ENCODE data around the gene FAF1.
"Not testable (repeated sequence)": the region's sequence is repeated elsewhere in the genome, so short reads cannot be mapped to it uniquely, and the experiment has no call there.

FAF1 gene

GRCh38 chr1:50901872-50902271, 58.2 kb downstream of the FAF1 start:
- H3K36me3 Mint-ChIP-seq (ENCODE audit: low read depth), result no peaks in the 10 kb centered on the region
- no peak for TF ChIP-seq CTCF (IDR thresholded peaks at IDR 0.05; ENCODE audit: unreplicated experiment in 3 of 3)
- H3K4me1 Mint-ChIP-seq, result no peaks in the 10 kb centered on the region
- H3K4me3 Mint-ChIP-seq, result no peak overlapping the region
- H3K9me3 Mint-ChIP-seq, result peaks cover 16% of the 10 kb centered on the region
- H3K27ac Mint-ChIP-seq, result no peak overlapping the region
- H3K27me3 Mint-ChIP-seq (ENCODE audit: low read depth), result no peaks in the 10 kb centered on the region

- peaks cover 15% of the 10 kb centered on the region for H3K36me3 Mint-ChIP-seq (ENCODE audit: low read depth)
- H3K27ac Mint-ChIP-seq, result no peak overlapping the region
- peaks cover 29% of the 10 kb centered on the region for H3K9me3 Mint-ChIP-seq
- TF ChIP-seq CTCF (IDR thresholded peaks at IDR 0.05; ENCODE audit: unreplicated experiment in 3 of 3), result no peak
- no peaks in the 10 kb centered on the region for H3K27me3 Mint-ChIP-seq (ENCODE audit: low read depth)
- no peaks in the 10 kb centered on the region for H3K4me1 Mint-ChIP-seq
- no peak overlapping the region for H3K4me3 Mint-ChIP-seq
These were observed 61.3 kb downstream of the FAF1 start for GRCh38 chr1:50898773-50899172.

- H3K27me3 Mint-ChIP-seq (ENCODE audit: low read depth), result no peaks in the 10 kb centered on the region
- TF ChIP-seq CTCF (IDR thresholded peaks at IDR 0.05; ENCODE audit: unreplicated experiment in 3 of 3), result no peak
- H3K27ac Mint-ChIP-seq, result no peak overlapping the region
- H3K4me3 Mint-ChIP-seq, result no peak overlapping the region
- peaks cover 58% of the 10 kb centered on the region for H3K9me3 Mint-ChIP-seq
- H3K36me3 Mint-ChIP-seq (ENCODE audit: low read depth), result peaks cover 37% of the 10 kb centered on the region
- H3K4me1 Mint-ChIP-seq, result no peaks in the 10 kb centered on the region
These were observed 65.7 kb downstream of the FAF1 start for GRCh38 chr1:50894340-50894739.

GRCh38 chr1:50893466-50893865, 66.6 kb downstream of the FAF1 start:
- no peak overlapping the region for H3K27ac Mint-ChIP-seq
- H3K27me3 Mint-ChIP-seq (ENCODE audit: low read depth), result no peaks in the 10 kb centered on the region
- H3K36me3 Mint-ChIP-seq (ENCODE audit: low read depth), result peaks cover 37% of the 10 kb centered on the region
- no peak for TF ChIP-seq CTCF (IDR thresholded peaks at IDR 0.05; ENCODE audit: unreplicated experiment in 3 of 3)
- no peaks in the 10 kb centered on the region for H3K4me1 Mint-ChIP-seq
- H3K9me3 Mint-ChIP-seq, result peaks cover 59% of the 10 kb centered on the region
- no peak overlapping the region for H3K4me3 Mint-ChIP-seq

GRCh38 chr1:50887555-50887954, 72.5 kb downstream of the FAF1 start:
- H3K27ac Mint-ChIP-seq; H3K4me1 Mint-ChIP-seq; H3K4me3 Mint-ChIP-seq; H3K27me3 Mint-ChIP-seq (ENCODE audit: low read depth): not testable (repeated sequence)
- H3K36me3 Mint-ChIP-seq (ENCODE audit: low read depth), result peaks cover 15% of the 10 kb centered on the region
- peaks cover 50% of the 10 kb centered on the region for H3K9me3 Mint-ChIP-seq

- Mint-ChIP-seq H3K4me1 (no peaks in the 10 kb centered on the region), H3K27me3 (ENCODE audit: low read depth) (no peaks in the 10 kb centered on the region), H3K9me3 (peaks cover 11% of the 10 kb centered on the region), H3K4me3 (no peak overlapping the region), H3K36me3 (ENCODE audit: low read depth) (peaks cover 3% of the 10 kb centered on the region), H3K27ac (no peak overlapping the region)
- TF ChIP-seq CTCF (IDR thresholded peaks at IDR 0.05; ENCODE audit: unreplicated experiment in 3 of 3), result no peak
These were observed 79.7 kb downstream of the FAF1 start for GRCh38 chr1:50880373-50880772.

Data from nephron (organoid).